Astrocyte (in vitro differentiated cells and primary cell): ENCODE measurements around the gene SLC44A2. TPM values are rescaled to one million over a fixed set of nuclear protein-coding genes. Genes with fewer than 3 reads are reported as not detected.

Source experiments
- DNase-seq: peaks from one replicate; pipeline ENCODE4 v3.0.0-alpha.2; 2010; ENCODE audit warnings: low read depth
- FAIRE-seq: peaks from 2 replicates; lab custom pipeline; 2011; peaks lifted over from hg19 to GRCh38; lab: Jason Lieb, UNC
- H2AFZ ChIP-seq: 2 replicates; pipeline ENCODE4 v1.6.0; 2012; ENCODE audit warnings: low read depth, low read length, inconsistent platforms
- H3K27ac ChIP-seq: 2 replicates; pipeline ENCODE4 v1.5.1; 2011; ENCODE audit warnings: low read depth, low read length, inconsistent platforms
- H3K27me3 ChIP-seq: 2 replicates; pipeline ENCODE4 v1.6.0; 2011; ENCODE audit warnings: low read length, inconsistent platforms; ENCODE audit not compliant: insufficient read depth
- H3K36me3 ChIP-seq: 2 replicates; pipeline ENCODE4 v1.5.1; 2011; ENCODE audit warnings: low read length, inconsistent platforms; ENCODE audit not compliant: insufficient read depth
- H3K4me1 ChIP-seq: 2 replicates; pipeline ENCODE4 v1.5.1; 2011; ENCODE audit warnings: low read length, inconsistent platforms; ENCODE audit not compliant: insufficient read depth
- H3K4me2 ChIP-seq: 2 replicates; pipeline ENCODE4 v1.6.0; 2012; ENCODE audit warnings: low read length, inconsistent platforms
- H3K4me3 ChIP-seq: 2 replicates; pipeline ENCODE4 v1.5.1; 2011; ENCODE audit warnings: low read depth, mild to moderate bottlenecking, low read length, inconsistent platforms; ENCODE audit not compliant: insufficient read depth
- H3K79me2 ChIP-seq: 2 replicates; pipeline ENCODE4 v1.6.0; 2012; ENCODE audit warnings: mild to moderate bottlenecking, low read length, inconsistent platforms; ENCODE audit not compliant: insufficient read depth
- H3K9ac ChIP-seq: 2 replicates; pipeline ENCODE4 v1.6.0; 2012; ENCODE audit warnings: mild to moderate bottlenecking, low read length, inconsistent platforms
- H3K9me3 ChIP-seq: 2 replicates; pipeline ENCODE4 v1.5.1; 2012; ENCODE audit warnings: low read depth, mild to moderate bottlenecking, low read length, inconsistent platforms; ENCODE audit not compliant: insufficient read depth
- H4K20me1 ChIP-seq: 2 replicates; pipeline ENCODE4 v1.6.0; 2012; ENCODE audit warnings: low read length, inconsistent platforms; ENCODE audit not compliant: insufficient read depth
- H3K27ac Mint-ChIP-seq: one replicate; pipeline ENCODE4 v1.8.0; 2021; ENCODE audit warnings: mild to moderate bottlenecking, mixed read lengths; ENCODE audit not compliant: unreplicated experiment
- H3K27me3 Mint-ChIP-seq: one replicate; pipeline ENCODE4 v1.8.0; 2021; ENCODE audit warnings: low read depth, mixed read lengths; ENCODE audit not compliant: unreplicated experiment
- H3K36me3 Mint-ChIP-seq: one replicate; pipeline ENCODE4 v1.8.0; 2021; ENCODE audit warnings: low read depth, mixed read lengths; ENCODE audit not compliant: unreplicated experiment
- H3K4me1 Mint-ChIP-seq: one replicate; pipeline ENCODE4 v1.8.0; 2021; ENCODE audit warnings: low read depth, mixed read lengths; ENCODE audit not compliant: unreplicated experiment
- H3K4me3 Mint-ChIP-seq: one replicate; pipeline ENCODE4 v1.8.0; 2021; ENCODE audit warnings: mild to moderate bottlenecking, moderate library complexity, mixed read lengths; ENCODE audit not compliant: unreplicated experiment
- H3K9me3 Mint-ChIP-seq: one replicate; pipeline ENCODE4 v1.8.0; 2021; ENCODE audit warnings: mild to moderate bottlenecking, mixed read lengths; ENCODE audit not compliant: unreplicated experiment
- CTCF ChIP-seq: IDR thresholded peaks from 2 replicates; pipeline ENCODE4 v1.5.1; 2011; ENCODE audit warnings: low read depth, mild to moderate bottlenecking, inconsistent platforms, low read length, moderate library complexity; ENCODE audit not compliant: insufficient read depth
- EZH2 ChIP-seq: IDR thresholded peaks from 2 replicates; pipeline ENCODE4 v1.6.1; 2012; ENCODE audit warnings: mild to moderate bottlenecking, low read length, inconsistent platforms; ENCODE audit not compliant: insufficient read depth
- total RNA-seq: library from RNA; stranded (reverse); gene quantifications from 2 replicates; pipeline ENCODE4 v1.2.1, GENCODE V29; 2021

The SLC44A2 gene
- total RNA-seq, 1 donor from 2014 or later: 91.6 TPM

- no peak for DNase-seq
- Mint-ChIP-seq H3K4me3 (peak within 1 kb of the TSS; percentile 12), H3K27me3 (peaks cover 17% of the 10 kb centered on the region), H3K36me3 (no peaks in the 10 kb centered on the region), H3K27ac (no peak within 1 kb of the TSS), H3K4me1 (no peaks in the 10 kb centered on the region), H3K9me3 (no peaks in the 10 kb centered on the region)
- TF ChIP-seq CTCF (no peak), EZH2 (no peak)
- no peak within 1 kb of the TSS for H3K27ac ChIP-seq
- no peak within 1 kb of the TSS for H3K4me3 ChIP-seq
- H3K9me3 ChIP-seq: no peaks in the 10 kb centered on the region
- no peaks in the 10 kb centered on the region for H3K4me1 ChIP-seq
- H3K27me3 ChIP-seq: peaks cover 17% of the 10 kb centered on the region
- H3K79me2 ChIP-seq: no peaks in the 10 kb centered on the region
- H2AFZ ChIP-seq: no peak within 1 kb of the TSS
- H3K9ac ChIP-seq: no peak within 1 kb of the TSS
- no peaks in the 10 kb centered on the region for H3K36me3 ChIP-seq
- FAIRE-seq: no peak
- no peaks in the 10 kb centered on the region for H4K20me1 ChIP-seq
- no peak within 1 kb of the TSS for H3K4me2 ChIP-seq
These were observed 38.1 kb upstream of the SLC44A2 start, which contains the start of gene AP1M2 for GRCh38 chr19:10587022-10587838. Gene AP1M2 (minus strand): TSS chr19:10587312. CDS start chr19:10587231, 81 bp downstream.

- DNase-seq: no peak
- Histone ChIP-seq H3K27ac (no peak overlapping the region), H3K79me2 (no peaks in the 10 kb centered on the region), H3K9me3 (no peaks in the 10 kb centered on the region), H3K36me3 (no peaks in the 10 kb centered on the region), H4K20me1 (no peaks in the 10 kb centered on the region), H3K27me3 (peaks cover 17% of the 10 kb centered on the region), H3K4me3 (no peak overlapping the region), H3K9ac (no peak overlapping the region), H3K4me1 (no peaks in the 10 kb centered on the region), H3K4me2 (no peak overlapping the region), H2AFZ (no peak overlapping the region)
- H3K9me3 Mint-ChIP-seq: no peaks in the 10 kb centered on the region
- H3K27me3 Mint-ChIP-seq: peaks cover 17% of the 10 kb centered on the region
- no peaks in the 10 kb centered on the region for H3K36me3 Mint-ChIP-seq
- no peak overlapping the region for H3K4me3 Mint-ChIP-seq
- no peak for FAIRE-seq
- no peak overlapping the region for H3K27ac Mint-ChIP-seq
- TF ChIP-seq EZH2: no peak
- no peak for TF ChIP-seq CTCF
- no peaks in the 10 kb centered on the region for H3K4me1 Mint-ChIP-seq
These were observed 37.6 kb upstream of the SLC44A2 start for GRCh38 chr19:10587839-10588150.

- peaks cover 6% of the 10 kb centered on the region for H3K27me3 Mint-ChIP-seq
- no peaks in the 10 kb centered on the region for H3K4me1 Mint-ChIP-seq
- H3K4me3 Mint-ChIP-seq: no peak overlapping the region
- no peak for FAIRE-seq
- no peak overlapping the region for H3K4me2 ChIP-seq
- no peaks in the 10 kb centered on the region for H3K36me3 ChIP-seq
- TF ChIP-seq CTCF (no peak), EZH2 (no peak)
- H3K9me3 ChIP-seq: no peaks in the 10 kb centered on the region
- no peaks in the 10 kb centered on the region for H3K9me3 Mint-ChIP-seq
- H3K9ac ChIP-seq: no peak overlapping the region
- no peak overlapping the region for H3K27ac ChIP-seq
- DNase-seq: no peak
- H3K27me3 ChIP-seq: no peaks in the 10 kb centered on the region
- H3K4me1 ChIP-seq: no peaks in the 10 kb centered on the region
- H4K20me1 ChIP-seq: no peaks in the 10 kb centered on the region
- no peak overlapping the region for H2AFZ ChIP-seq
- H3K36me3 Mint-ChIP-seq: no peaks in the 10 kb centered on the region
- no peaks in the 10 kb centered on the region for H3K79me2 ChIP-seq
- H3K27ac Mint-ChIP-seq: no peak overlapping the region
- H3K4me3 ChIP-seq: no peak overlapping the region
These were observed 32.2 kb upstream of the SLC44A2 start for GRCh38 chr19:10593148-10593547.
